H1 (cell line): Measurements from ENCODE around the gene ZBED4. TPM values are rescaled to one million over a fixed set of nuclear protein-coding genes. Genes with fewer than 3 reads are reported as not detected.

Experiments
- CBX5 ChIP-seq: fragments of 300-800, 300-1000 bp; sonication (generic); IDR thresholded peaks from 2 replicates; pipeline ENCODE4 v1.7.1; 2016; ENCODE audit warnings: antibody characterized with exemption, low read length, low read depth
- RAD21 ChIP-seq, 2 experiments: IDR thresholded peaks in 1 of 2; conservative IDR thresholded peaks in 1 of 2; 2 replicates each; pipeline ENCODE4 v1.6.1; 2011; ENCODE audit warnings: low read depth in 2 of 2, low read length in 2 of 2, improper control_type of control experiment in 1 of 2, inconsistent platforms in 1 of 2, mild to moderate bottlenecking in 1 of 2, moderate library complexity in 1 of 2
- RBBP5 ChIP-seq: IDR thresholded peaks from 2 replicates; pipeline ENCODE4 v1.7.1; 2012; ENCODE audit warnings: low read depth, mild to moderate bottlenecking, inconsistent platforms, low read length, moderate library complexity, borderline replicate concordance
- SP1 ChIP-seq: IDR thresholded peaks from 2 replicates; pipeline ENCODE4 v1.6.1; 2011; ENCODE audit warnings: low read depth, low read length
- SRF ChIP-seq: IDR thresholded peaks from 2 replicates; pipeline ENCODE4 v1.6.1; 2011; ENCODE audit warnings: mild to moderate bottlenecking, low read depth, low read length, moderate library complexity
- polyA plus RNA-seq, 7 experiments: library from polyadenylated mRNA; depleted of rRNA in 3 of 7; stranded (reverse) in 5 of 7; unstranded in 2 of 7; fragments of >200 nt in 5 of 7; fragments of 200-250 nt in 2 of 7; gene quantifications; 1 replicate in 5 of 7; 2 replicates in 1 of 7; 4 replicates in 1 of 7; pipeline versions ENCODE4 v1.2.1 to v1.2.3, GENCODE V29; 2011 to 2013; ENCODE audit warnings: missing spikeins in 2 of 7, mixed read lengths in 2 of 7
- total RNA-seq: library from RNA; stranded (reverse); fragmentation: NEBNext Ultra II Directional; extraction: Animal tissue kit (Norgen Biotek cat#: 25700); gene quantifications from 2 replicates; pipeline ENCODE4 v1.2.1, GENCODE V29; 2021
- TF ChIP-seq, protein P1 (sequence below): IDR thresholded peaks from 2 replicates; pipeline ENCODE4 v1.6.1; 2012; ENCODE audit warnings: low read length, inconsistent platforms

Gene ZBED4
- total and polyA plus RNA-seq, 2 of the 8 experiments (the other 6 are each of a cell fraction or from before 2014, with no cell fraction given) = 11.0 to 28.3 TPM

GRCh38 chr22:49922484-49922883, 68.8 kb downstream of the ZBED4 start (continued):
- TF ChIP-seq, protein P1, sequence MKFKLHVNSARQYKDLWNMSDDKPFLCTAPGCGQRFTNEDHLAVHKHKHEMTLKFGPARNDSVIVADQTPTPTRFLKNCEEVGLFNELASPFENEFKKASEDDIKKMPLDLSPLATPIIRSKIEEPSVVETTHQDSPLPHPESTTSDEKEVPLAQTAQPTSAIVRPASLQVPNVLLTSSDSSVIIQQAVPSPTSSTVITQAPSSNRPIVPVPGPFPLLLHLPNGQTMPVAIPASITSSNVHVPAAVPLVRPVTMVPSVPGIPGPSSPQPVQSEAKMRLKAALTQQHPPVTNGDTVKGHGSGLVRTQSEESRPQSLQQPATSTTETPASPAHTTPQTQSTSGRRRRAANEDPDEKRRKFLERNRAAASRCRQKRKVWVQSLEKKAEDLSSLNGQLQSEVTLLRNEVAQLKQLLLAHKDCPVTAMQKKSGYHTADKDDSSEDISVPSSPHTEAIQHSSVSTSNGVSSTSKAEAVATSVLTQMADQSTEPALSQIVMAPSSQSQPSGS = no peak
- TF ChIP-seq RAD21 (IDR thresholded peaks at IDR 0.05 in 1 of 2, conservative IDR thresholded peaks at IDR 0.05 in 1 of 2; ENCODE audit: low read depth in 2 of 2, low read length in 2 of 2) (no peak), RBBP5 (no peak), CBX5 (no peak), SP1 (no peak), SRF (no peak)
- TF ChIP-seq, all 59 proteins: peak for 0
